Skeletal muscle satellite cell (primary cell): Measurements from ENCODE around the gene CACNA1B.

Experiments used
- H3K27me3 ChIP-seq: 2 replicates; pipeline ENCODE4 v1.7.0; 2013; ENCODE audit warnings: low read length; ENCODE audit not compliant: control insufficient read depth, insufficient read depth
- H3K36me3 ChIP-seq: 2 replicates; pipeline ENCODE4 v1.7.0; 2013; ENCODE audit warnings: mild to moderate bottlenecking, control low read depth, low read length; ENCODE audit not compliant: insufficient read depth
- H3K4me1 ChIP-seq: 2 replicates; pipeline ENCODE4 v1.7.0; 2013; ENCODE audit warnings: low read length; ENCODE audit not compliant: control insufficient read depth, insufficient read depth
- H3K4me2 ChIP-seq: 2 replicates; pipeline ENCODE4 v1.7.0; 2013; ENCODE audit warnings: mild to moderate bottlenecking, low read length
- H3K4me3 ChIP-seq: 2 replicates; pipeline ENCODE4 v1.7.0; 2013; ENCODE audit warnings: low read length
- H3K9ac ChIP-seq: 2 replicates; pipeline ENCODE4 v1.7.0; 2013; ENCODE audit warnings: mild to moderate bottlenecking, low read depth, low read length, moderate library complexity
- H3K9me3 ChIP-seq: replicated peaks from 2 replicates; pipeline ENCODE4 v1.7.0; 2013; ENCODE audit warnings: mild to moderate bottlenecking, control low read depth, low read length

CACNA1B gene

DNA sequence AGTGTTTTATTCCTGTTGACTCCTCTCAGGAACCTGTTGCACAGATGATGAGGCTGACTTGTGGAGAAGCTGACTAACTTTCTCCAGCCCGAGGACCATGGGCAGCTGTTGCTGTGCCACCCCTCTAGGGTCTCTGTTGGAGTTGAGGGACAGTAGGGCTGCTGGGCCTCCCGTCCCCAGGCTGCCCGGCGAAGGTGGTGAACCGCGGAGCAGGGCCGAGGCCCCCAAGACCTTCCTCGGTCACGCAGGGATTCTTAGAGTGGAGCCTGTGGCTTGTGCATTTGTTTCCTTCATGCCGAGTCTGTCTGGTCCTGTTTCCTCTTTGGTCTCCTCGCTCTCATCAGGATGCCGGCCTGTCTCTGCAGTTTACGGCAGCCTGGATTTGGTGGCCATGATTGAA is 40.2 kb downstream of the CACNA1B start:
- no peaks in the 10 kb centered on the region for H3K27me3 ChIP-seq
- no peak overlapping the region for H3K9ac ChIP-seq
- no peaks in the 10 kb centered on the region for H3K36me3 ChIP-seq
- H3K9me3 ChIP-seq, result no peaks in the 10 kb centered on the region
- H3K4me3 ChIP-seq, result no peak overlapping the region
- no peaks in the 10 kb centered on the region for H3K4me1 ChIP-seq
- H3K4me2 ChIP-seq, result no peak overlapping the region

DNA sequence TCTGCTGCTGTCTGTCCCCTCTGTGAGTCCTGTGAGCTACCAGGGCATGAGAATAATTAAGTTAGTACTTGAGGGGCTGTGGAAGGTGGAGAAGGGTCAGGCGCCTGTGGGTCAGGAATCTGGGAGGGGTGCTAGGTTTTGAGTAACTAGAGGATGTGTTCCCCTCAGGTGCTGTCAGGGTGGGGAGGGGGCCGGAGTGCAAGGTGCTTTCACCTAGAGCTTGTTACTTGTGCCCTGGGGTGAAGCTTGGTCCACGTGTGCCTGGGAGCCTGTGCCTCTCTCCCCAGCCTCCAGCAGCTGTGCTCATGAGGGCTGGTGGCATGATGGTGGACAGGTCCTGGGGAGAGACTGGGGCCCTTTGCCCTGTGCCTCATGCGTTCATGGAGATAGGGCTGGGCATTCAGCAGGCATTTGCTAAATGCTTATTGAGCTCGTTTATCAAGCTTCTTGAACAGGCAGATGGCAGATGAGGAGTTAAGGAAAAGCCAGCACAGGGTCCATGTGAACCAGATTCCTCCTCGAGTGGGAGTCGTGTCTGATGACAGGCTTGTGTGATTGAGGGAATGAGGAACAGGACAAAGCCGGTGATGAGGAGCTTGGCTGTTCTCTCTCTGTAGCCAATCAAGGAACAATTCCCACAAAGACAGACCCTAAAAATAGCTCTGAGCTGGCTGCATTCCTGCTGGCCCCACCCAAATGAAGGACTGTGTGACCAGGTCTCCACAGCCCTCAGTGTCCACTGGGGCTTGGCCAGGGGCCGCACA is 40.9 kb downstream of the CACNA1B start:
- no peaks in the 10 kb centered on the region for H3K4me1 ChIP-seq

DNA sequence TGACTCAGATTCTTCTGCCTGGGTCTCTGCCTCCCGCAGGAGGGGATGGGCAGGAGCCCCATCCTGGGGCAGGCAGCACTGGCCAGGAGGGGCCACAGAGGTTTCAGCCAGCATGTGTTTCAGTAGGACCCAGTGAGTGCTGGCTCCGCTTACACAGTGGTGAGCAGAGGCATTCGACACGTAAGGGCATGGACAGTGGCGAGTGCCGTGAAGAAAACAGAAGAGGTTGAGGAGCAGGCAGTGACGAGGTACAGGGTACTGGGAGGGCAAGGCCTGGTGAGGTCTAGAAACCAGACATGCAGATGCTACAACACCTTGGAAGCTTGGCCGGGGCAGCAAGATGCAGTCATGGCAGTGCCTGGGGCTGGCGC is 41.5 kb downstream of the CACNA1B start:
- no peak overlapping the region for H3K4me2 ChIP-seq
- H3K4me1 ChIP-seq, result no peaks in the 10 kb centered on the region
- H3K36me3 ChIP-seq, result no peaks in the 10 kb centered on the region
- H3K9me3 ChIP-seq, result no peaks in the 10 kb centered on the region
- H3K9ac ChIP-seq, result no peak overlapping the region
- no peak overlapping the region for H3K4me3 ChIP-seq
- H3K27me3 ChIP-seq, result no peaks in the 10 kb centered on the region

More for the DNA sequence above, 40.9 kb downstream of the CACNA1B start:
- Histone ChIP-seq H3K4me2 (no peak overlapping the region), H3K9ac (no peak overlapping the region), H3K27me3 (no peaks in the 10 kb centered on the region), H3K4me3 (no peak overlapping the region), H3K9me3 (no peaks in the 10 kb centered on the region), H3K36me3 (no peaks in the 10 kb centered on the region)

DNA sequence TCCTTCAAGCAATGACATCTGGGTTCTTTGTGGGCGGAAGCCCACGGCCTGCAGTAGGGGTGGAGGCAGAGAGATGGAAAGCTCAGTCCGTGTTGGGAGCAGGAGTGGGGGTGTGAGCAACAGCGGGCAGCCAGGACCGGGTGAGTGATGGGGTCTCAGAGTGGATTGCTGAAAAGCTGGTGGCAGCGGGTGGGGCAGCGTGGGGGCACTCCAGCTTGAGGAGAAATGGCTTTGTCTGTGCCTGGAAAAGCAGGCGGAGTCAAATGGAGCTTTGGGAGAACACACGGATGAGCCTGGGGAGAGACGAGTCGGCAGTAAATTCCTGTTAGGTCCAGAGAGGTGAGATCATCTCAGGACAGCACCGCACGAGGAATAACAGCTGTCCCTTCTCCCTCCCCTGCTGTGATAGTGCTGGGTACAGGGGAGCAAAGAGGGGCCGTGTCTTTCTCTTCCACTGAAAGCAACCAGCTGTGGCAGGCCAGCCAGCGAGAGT is 42.1 kb downstream of the CACNA1B start:
- H3K36me3 ChIP-seq, result no peaks in the 10 kb centered on the region
- no peak overlapping the region for H3K4me2 ChIP-seq
- H3K9ac ChIP-seq, result no peak overlapping the region
- H3K27me3 ChIP-seq, result no peaks in the 10 kb centered on the region
- no peaks in the 10 kb centered on the region for H3K9me3 ChIP-seq
- H3K4me1 ChIP-seq, result no peaks in the 10 kb centered on the region
- no peak overlapping the region for H3K4me3 ChIP-seq

DNA sequence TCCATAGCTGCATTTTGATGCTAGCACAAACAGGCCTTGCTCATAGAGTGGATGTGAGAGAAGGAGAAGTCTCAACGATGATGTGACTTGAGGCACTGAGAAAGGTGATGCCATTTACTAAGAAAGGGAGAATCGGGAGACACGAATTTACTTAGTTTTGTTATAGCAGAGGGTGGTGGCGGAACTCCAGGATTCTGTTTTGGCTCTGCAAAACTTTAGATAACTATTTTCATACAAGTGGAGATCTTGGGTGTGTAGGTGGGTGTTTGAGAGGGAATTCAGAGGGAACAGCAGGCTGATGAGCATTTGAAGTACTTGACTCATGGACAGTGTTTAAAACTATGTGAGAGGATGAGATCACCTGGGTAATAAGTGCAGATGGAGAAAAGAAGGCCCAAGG is 43.2 kb downstream of the CACNA1B start:
- Histone ChIP-seq H3K4me2 (no peak overlapping the region), H3K4me1 (no peaks in the 10 kb centered on the region), H3K36me3 (no peaks in the 10 kb centered on the region), H3K27me3 (no peaks in the 10 kb centered on the region), H3K9me3 (no peaks in the 10 kb centered on the region), H3K4me3 (no peak overlapping the region), H3K9ac (no peak overlapping the region)

DNA sequence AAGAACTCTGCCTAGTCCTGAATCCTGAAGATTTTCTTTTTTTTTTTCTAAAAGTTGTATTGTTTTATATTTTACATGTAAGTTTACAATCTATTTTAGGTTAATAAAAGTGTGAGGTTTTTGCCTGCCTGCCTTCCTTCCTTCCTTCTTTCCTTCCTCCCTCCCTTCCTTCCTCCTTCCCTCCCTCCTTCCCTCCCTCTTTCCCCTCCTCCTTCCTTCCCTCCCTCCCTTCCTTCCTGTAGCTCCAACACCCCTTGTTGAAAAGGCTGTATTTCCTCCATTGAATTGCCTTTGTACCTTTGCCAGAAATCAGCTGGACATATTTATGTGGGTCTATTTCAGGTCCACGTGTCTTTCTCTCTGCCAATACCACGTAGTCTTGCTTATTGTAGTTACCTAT is 46.6 kb downstream of the CACNA1B start:
- H3K9ac ChIP-seq, result no peak overlapping the region
- H3K4me1 ChIP-seq, result no peaks in the 10 kb centered on the region
- H3K27me3 ChIP-seq, result no peaks in the 10 kb centered on the region
- no peaks in the 10 kb centered on the region for H3K36me3 ChIP-seq
- no peaks in the 10 kb centered on the region for H3K9me3 ChIP-seq
- no peak overlapping the region for H3K4me3 ChIP-seq
- H3K4me2 ChIP-seq, result no peak overlapping the region

DNA sequence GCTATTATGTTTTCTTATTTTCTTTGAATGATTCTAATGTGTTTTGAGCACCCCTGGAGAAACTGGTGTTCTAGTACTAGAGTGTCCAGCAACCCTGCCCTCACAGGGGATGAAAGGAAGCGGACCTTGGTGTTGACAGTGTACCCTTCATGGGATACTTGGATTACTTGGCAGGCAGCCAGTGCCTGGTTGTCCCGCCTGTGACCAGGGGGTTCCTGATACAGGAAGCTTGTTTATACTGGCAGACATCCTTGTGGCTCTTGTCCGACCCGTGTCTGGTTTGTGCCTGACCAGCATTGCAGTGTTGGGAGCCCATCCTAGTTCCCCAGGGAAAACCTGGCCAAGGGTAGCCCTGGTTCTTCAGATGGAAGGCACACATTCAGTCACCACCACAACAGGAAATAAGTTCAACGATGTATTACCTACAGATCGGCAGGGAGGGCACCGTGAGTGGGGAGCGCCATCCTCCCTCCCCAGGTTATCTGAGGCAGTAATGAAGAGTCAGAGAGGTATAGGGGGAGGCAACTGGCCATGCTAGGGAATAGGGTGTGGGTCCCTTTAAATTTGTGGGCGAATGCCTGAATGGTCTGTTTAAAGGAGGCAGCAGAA is 47.3 kb downstream of the CACNA1B start:
- Histone ChIP-seq H3K4me2 (no peak overlapping the region), H3K9ac (no peak overlapping the region), H3K4me3 (no peak overlapping the region), H3K9me3 (no peaks in the 10 kb centered on the region), H3K27me3 (no peaks in the 10 kb centered on the region), H3K36me3 (no peaks in the 10 kb centered on the region), H3K4me1 (no peaks in the 10 kb centered on the region)

DNA sequence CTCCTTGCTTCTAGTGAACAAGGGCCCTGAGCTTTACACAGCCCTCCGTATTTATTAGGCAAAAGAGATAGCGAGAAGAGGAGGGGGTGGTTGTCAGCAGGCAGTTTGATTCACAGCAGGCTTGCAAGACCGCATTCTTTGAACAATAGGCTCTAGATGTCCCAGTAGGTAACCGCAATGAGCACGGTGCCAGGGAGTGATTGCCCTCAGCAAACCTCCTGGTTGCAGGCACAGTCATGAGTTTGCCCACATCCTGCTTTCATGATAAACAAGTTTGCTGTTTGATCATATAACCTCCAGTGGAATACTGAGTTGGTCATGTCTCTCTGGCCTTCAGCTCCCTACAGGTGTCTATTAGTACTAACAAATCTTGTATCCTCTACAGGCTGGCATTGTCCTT is 66.1 kb downstream of the CACNA1B start:
- Histone ChIP-seq H3K36me3 (no peaks in the 10 kb centered on the region), H3K4me1 (no peaks in the 10 kb centered on the region), H3K9me3 (peaks cover 12% of the 10 kb centered on the region)

DNA sequence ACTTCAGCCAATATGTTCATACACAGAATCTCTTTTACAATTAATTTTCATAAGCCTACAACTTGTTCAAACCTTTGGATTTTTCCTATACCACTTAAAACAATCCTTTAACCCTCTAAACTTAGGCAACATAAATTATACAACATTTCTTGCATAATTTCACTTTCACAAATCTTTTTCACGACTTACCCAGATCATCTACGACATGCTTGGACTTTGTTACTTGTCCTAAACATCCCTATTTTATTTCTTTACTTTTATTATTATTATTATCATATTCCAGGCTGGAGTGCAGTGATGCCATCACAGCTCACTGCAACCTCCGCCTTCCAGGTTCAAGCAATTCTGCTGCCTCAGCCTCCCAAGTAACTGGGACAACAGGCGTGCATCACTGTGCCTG is 68.0 kb downstream of the CACNA1B start:
- Histone ChIP-seq H3K4me1 (no peaks in the 10 kb centered on the region), H3K36me3 (no peaks in the 10 kb centered on the region), H3K9me3 (peaks cover 12% of the 10 kb centered on the region), H3K27me3 (no peaks in the 10 kb centered on the region), H3K4me2 (no peak overlapping the region), H3K4me3 (no peak overlapping the region), H3K9ac (no peak overlapping the region)

More for the DNA sequence above, 66.1 kb downstream of the CACNA1B start:
- Histone ChIP-seq H3K9ac (no peak overlapping the region), H3K27me3 (no peaks in the 10 kb centered on the region), H3K4me3 (no peak overlapping the region), H3K4me2 (no peak overlapping the region)

DNA sequence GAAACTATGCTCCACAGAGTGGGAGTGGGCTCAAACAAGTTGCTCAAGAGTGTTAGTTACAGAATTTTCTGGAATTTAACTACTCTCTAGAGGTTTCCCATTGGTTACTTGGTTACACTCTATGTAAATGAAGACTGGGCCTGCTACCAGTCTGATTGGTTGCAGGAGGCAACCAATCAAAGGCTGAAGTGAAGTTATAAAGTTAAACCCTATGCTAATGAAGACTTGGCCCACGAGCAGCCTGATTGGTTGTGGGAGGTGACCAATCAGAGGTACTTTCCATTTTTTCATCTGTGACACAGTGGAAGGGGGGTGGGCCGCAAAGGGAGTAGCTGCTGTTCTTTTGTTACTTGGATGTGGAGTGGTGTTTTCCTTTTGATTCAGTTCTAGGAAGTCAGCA is 69.4 kb downstream of the CACNA1B start:
- Histone ChIP-seq H3K4me2 (no peak overlapping the region), H3K9ac (no peak overlapping the region), H3K9me3 (peaks cover 12% of the 10 kb centered on the region), H3K4me3 (no peak overlapping the region), H3K27me3 (no peaks in the 10 kb centered on the region), H3K36me3 (no peaks in the 10 kb centered on the region), H3K4me1 (no peaks in the 10 kb centered on the region)

DNA sequence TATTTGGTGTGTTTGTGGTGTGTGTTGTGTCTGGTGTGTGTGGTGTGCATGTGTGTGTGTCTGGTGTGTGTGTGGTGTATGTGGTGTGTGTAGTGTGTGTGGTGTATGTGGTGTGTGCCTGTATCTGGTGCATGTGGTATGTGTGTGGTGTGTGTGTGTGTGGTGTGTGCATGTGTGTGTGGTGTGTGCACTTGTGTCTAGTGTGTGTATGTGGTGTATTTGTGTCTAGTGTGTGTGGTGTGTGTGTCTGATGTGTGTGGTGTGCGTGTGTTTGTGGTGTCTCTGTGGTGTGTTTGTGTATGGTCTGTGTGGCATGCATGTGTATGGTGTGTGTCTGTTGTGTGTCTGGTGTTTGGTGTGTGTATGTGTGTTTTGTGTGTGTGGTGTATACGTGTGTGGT is 71.1 kb downstream of the CACNA1B start:
- Histone ChIP-seq H3K4me3 (no peak overlapping the region), H3K36me3 (no peaks in the 10 kb centered on the region), H3K4me2 (no peak overlapping the region), H3K27me3 (no peaks in the 10 kb centered on the region), H3K9me3 (peaks cover 12% of the 10 kb centered on the region), H3K4me1 (no peaks in the 10 kb centered on the region), H3K9ac (no peak overlapping the region)

DNA sequence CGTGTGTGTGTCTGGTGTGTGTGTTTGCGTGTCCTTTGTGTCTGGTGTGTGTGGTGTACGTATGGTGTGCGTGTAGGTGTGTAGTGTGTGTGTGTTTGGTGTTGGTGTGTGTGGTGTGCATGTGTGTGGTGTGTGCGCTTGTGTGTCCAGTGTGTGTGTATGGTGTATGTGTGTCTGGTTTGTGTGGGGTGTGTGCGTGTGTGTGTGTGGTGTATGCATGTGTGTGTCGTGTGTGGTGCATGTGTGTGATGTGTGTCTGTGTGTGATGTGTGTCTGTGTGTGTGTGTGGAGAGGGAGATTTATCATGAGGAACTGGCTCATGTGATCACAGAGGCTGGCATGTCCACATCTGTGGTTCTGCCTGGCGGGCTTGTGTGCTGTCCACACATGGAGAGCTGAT is 71.7 kb downstream of the CACNA1B start:
- no peaks in the 10 kb centered on the region for H3K36me3 ChIP-seq
- no peak overlapping the region for H3K9ac ChIP-seq
- peaks cover 12% of the 10 kb centered on the region for H3K9me3 ChIP-seq
- H3K27me3 ChIP-seq, result no peaks in the 10 kb centered on the region
- no peak overlapping the region for H3K4me2 ChIP-seq
- no peaks in the 10 kb centered on the region for H3K4me1 ChIP-seq
- no peak overlapping the region for H3K4me3 ChIP-seq
